ENCODE data around the gene PGRMC2.

The PGRMC2 gene

GRCh38 chr4:128287141-128287870 is at the start of gene PGRMC2:
TSS of gene PGRMC2 (minus strand) at chr4:128287813. CDS start at chr4:128287790, 23 bp downstream.
- DNase-seq (ENCODE audit: low read depth in 2 of 3, low spot score in 2 of 3) = peak in 1 of 3 experiments; percentile 32

GRCh38 chr4:128335541-128335940 is 47.9 kb upstream of the PGRMC2 start:
- no peak for DNase-seq (ENCODE audit: low read depth in 2 of 3, low spot score in 2 of 3)

- no peak for DNase-seq (ENCODE audit: low read depth in 2 of 3, low spot score in 2 of 3)
Measured at GRCh38 chr4:128334256-128334655, 46.6 kb upstream of the PGRMC2 start.

- no peak for DNase-seq (ENCODE audit: low read depth in 2 of 3, low spot score in 2 of 3)
Measured at GRCh38 chr4:128333309-128334018, 45.9 kb upstream of the PGRMC2 start.

- no peak for DNase-seq (ENCODE audit: low read depth in 2 of 3, low spot score in 2 of 3)
Measured at GRCh38 chr4:128332081-128332480, 44.5 kb upstream of the PGRMC2 start.

- DNase-seq (ENCODE audit: low read depth in 2 of 3, low spot score in 2 of 3) = no peak
Measured at GRCh38 chr4:128329638-128330037, 42.0 kb upstream of the PGRMC2 start.

GRCh38 chr4:128328106-128328505 is 40.5 kb upstream of the PGRMC2 start:
- no peak for DNase-seq (ENCODE audit: low read depth in 2 of 3, low spot score in 2 of 3)

GRCh38 chr4:128323401-128323800 is 35.8 kb upstream of the PGRMC2 start:
- DNase-seq (ENCODE audit: low read depth in 2 of 3, low spot score in 2 of 3) = no peak

GRCh38 chr4:128322986-128323385 is 35.4 kb upstream of the PGRMC2 start:
- DNase-seq (ENCODE audit: low read depth in 2 of 3, low spot score in 2 of 3) = no peak

- no peak for DNase-seq (ENCODE audit: low read depth in 2 of 3, low spot score in 2 of 3)
Measured at GRCh38 chr4:128322311-128322710, 34.7 kb upstream of the PGRMC2 start.

GRCh38 chr4:128320656-128321055 is 33.0 kb upstream of the PGRMC2 start:
- no peak for DNase-seq (ENCODE audit: low read depth in 2 of 3, low spot score in 2 of 3)

GRCh38 chr4:128315756-128316520 is 28.3 kb upstream of the PGRMC2 start:
- no peak for DNase-seq (ENCODE audit: low read depth in 2 of 3, low spot score in 2 of 3)

- DNase-seq (ENCODE audit: low read depth in 2 of 3, low spot score in 2 of 3) = no peak
Measured at GRCh38 chr4:128311659-128312403, 24.2 kb upstream of the PGRMC2 start.

- no peak for DNase-seq (ENCODE audit: low read depth in 2 of 3, low spot score in 2 of 3)
Measured at GRCh38 chr4:128310266-128310697, 22.7 kb upstream of the PGRMC2 start.

GRCh38 chr4:128309585-128309984 is 22.0 kb upstream of the PGRMC2 start:
- DNase-seq (ENCODE audit: low read depth in 2 of 3, low spot score in 2 of 3) = no peak

GRCh38 chr4:128308986-128309385 is 21.4 kb upstream of the PGRMC2 start:
- no peak for DNase-seq (ENCODE audit: low read depth in 2 of 3, low spot score in 2 of 3)

- DNase-seq (ENCODE audit: low read depth in 2 of 3, low spot score in 2 of 3) = no peak
Measured at GRCh38 chr4:128307123-128307571, 19.5 kb upstream of the PGRMC2 start.

- no peak for DNase-seq (ENCODE audit: low read depth in 2 of 3, low spot score in 2 of 3)
Measured at GRCh38 chr4:128305942-128306341, 18.3 kb upstream of the PGRMC2 start.

GRCh38 chr4:128303986-128304385 is 16.4 kb upstream of the PGRMC2 start:
- no peak for DNase-seq (ENCODE audit: low read depth in 2 of 3, low spot score in 2 of 3)

- no peak for DNase-seq (ENCODE audit: low read depth in 2 of 3, low spot score in 2 of 3)
Measured at GRCh38 chr4:128303405-128303785, 15.8 kb upstream of the PGRMC2 start.

GRCh38 chr4:128301979-128302378 is 14.4 kb upstream of the PGRMC2 start:
- no peak for DNase-seq (ENCODE audit: low read depth in 2 of 3, low spot score in 2 of 3)

All from activated CD8-positive, alpha-beta memory T cell treated with anti-CD3 and anti-CD28 coated beads for 48 hours (primary cell).